GM12892 (cell line): ENCODE measurements around the gene MAPK14.

ENCODE experiments used
- POLR2A ChIP-seq: IDR thresholded peaks from 2 replicates; pipeline ENCODE4 v1.6.1; 2011; ENCODE audit warnings: low read depth, low read length, control low read depth
- POLR2AphosphoS5 ChIP-seq: IDR thresholded peaks from 2 replicates; pipeline ENCODE4 v1.6.1; 2011; ENCODE audit warnings: low read depth, low read length, control low read depth

DNA sequence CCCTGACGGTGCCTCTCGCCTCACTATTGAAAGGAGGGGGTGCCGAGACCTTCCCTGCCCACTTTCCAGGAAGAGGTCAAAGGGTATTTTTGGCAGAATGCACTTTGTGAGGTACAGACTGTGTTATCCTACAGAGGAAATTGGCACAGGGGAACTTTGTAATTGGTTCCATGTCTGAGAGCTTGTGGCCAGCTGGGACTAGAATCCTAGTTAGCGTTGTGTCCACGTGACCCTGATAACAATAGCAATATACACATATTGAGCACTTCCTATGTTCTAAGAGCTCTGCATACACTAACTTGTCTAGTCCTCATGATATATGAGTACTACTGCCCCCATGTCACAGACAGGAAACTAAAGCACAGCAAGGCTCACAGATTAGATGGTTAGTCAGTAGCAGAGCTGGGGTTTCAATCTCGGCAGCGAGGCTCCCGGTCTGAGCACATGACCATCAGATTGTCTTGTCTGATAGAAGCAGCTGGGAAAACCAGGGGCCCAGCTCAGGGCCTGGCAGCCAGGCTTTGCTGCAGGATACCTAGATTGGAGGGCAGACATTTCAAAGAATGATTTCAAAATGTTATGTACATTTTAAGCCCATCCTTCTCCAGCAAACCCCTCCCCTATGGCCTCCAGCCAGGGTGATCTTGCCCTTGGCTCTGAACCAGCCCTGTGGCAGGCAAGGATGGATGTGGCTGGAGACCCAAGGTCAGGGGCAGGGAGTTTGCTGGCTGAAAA lies 104.1 kb downstream of the MAPK14 start:
- TF ChIP-seq POLR2A (no peak), POLR2AphosphoS5 (no peak)
